Activated CD4-positive, alpha-beta T cell treated with anti-CD3 and anti-CD28 coated beads, Interleukin-2, Interleukin-4, amounts not matched to agents 100 ng/mL and 50 ng/mL, durations not matched to agents 16 hours and 8 hours (primary cell): ENCODE results near the gene NCLN.
A peak's percentile ranks its signal among the peaks of the same experiment; 100 is the strongest.
"Not testable (repeated sequence)": the region's sequence is repeated elsewhere in the genome, so short reads cannot be mapped to it uniquely, and the experiment has no call there.

Experiments
- DNase-seq: peaks from one replicate; pipeline ENCODE4 v3.0.0-alpha.2; 2020; ENCODE audit warnings: low spot score

Gene NCLN

GRCh38 chr19:3225169-3225485 is 39.4 kb downstream of the NCLN start:
- no peak for DNase-seq

DNA sequence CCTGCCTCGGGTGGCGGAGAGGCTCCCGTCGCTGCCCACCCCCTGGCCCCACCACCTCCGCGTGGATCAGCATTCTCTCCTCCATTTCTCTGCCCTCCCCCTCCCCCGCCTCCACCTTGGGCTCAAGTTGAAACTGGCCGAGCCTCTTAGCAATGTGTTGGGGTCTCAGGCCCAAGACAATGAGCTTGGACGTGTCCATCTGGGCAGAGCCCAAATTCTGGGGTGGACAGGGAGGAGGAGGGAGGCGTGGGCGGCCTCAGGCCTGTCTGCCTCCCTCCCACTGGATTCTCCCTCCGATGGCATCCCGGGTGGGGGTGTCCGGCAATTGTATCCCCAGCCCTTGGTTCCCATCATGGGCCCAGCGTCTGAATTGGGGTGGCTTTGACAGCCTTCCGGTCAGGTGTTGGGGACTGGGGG is 40.0 kb downstream of the NCLN start:
- DNase-seq = no peak

- DNase-seq = no peak
Measured at GRCh38 chr19:3227054-3227626, 41.4 kb downstream of the NCLN start.

- no peak for DNase-seq
Measured at GRCh38 chr19:3229346-3229743, 43.6 kb downstream of the NCLN start.

- DNase-seq = no peak
Measured at GRCh38 chr19:3229888-3230496, 44.3 kb downstream of the NCLN start.

GRCh38 chr19:3231288-3231687 is 45.6 kb downstream of the NCLN start:
- no peak for DNase-seq

DNA sequence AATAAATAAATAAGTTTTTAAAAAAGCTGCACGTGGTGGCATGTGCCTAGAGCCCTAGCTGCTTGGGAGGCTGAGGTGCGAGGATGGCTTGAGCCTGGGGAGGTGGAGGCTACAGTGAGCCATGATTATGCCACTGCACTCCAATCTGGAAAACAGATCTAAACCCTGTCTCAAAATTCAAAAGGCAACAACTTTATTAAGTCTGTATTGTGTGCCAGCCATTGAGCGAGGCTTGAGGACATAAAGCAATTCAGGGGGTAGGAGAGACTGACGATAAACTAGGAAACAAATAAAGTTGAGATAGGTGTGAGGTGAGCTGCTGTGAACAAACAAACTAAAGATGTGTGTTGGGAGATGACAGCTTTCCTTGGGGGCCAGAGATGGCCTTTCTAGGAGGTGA is 47.4 kb downstream of the NCLN start:
- DNase-seq = no peak

GRCh38 chr19:3233831-3234230 is 48.1 kb downstream of the NCLN start:
- DNase-seq = no peak

- DNase-seq = peak; percentile 22
Measured at GRCh38 chr19:3234800-3235199, 49.1 kb downstream of the NCLN start.

- not testable (repeated sequence) for DNase-seq
Measured at GRCh38 chr19:3235604-3236003, 49.9 kb downstream of the NCLN start.

DNA sequence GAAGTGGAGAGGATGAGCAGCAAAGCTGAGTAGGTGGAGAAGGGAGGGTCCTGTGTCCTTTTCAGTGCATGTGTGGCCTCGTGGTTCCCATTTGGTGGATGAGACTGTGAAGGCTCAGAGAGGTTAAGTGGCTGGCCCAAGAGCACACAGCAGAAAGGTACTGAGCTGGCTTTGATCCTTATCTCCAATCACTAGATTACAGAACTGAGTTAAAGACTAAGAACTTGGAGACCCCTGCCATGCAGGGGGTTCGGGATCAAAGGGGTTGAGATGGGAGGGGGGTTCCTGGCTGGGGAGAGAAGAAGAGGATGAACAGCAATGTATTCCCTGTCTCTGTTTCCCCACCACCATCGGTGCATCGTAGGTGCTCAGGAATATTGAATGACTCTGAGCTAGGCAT is 50.5 kb downstream of the NCLN start:
- no peak for DNase-seq

- no peak for DNase-seq
Measured at GRCh38 chr19:3238066-3238561, 52.4 kb downstream of the NCLN start.

GRCh38 chr19:3239367-3239766 is 53.6 kb downstream of the NCLN start:
- DNase-seq = no peak

DNA sequence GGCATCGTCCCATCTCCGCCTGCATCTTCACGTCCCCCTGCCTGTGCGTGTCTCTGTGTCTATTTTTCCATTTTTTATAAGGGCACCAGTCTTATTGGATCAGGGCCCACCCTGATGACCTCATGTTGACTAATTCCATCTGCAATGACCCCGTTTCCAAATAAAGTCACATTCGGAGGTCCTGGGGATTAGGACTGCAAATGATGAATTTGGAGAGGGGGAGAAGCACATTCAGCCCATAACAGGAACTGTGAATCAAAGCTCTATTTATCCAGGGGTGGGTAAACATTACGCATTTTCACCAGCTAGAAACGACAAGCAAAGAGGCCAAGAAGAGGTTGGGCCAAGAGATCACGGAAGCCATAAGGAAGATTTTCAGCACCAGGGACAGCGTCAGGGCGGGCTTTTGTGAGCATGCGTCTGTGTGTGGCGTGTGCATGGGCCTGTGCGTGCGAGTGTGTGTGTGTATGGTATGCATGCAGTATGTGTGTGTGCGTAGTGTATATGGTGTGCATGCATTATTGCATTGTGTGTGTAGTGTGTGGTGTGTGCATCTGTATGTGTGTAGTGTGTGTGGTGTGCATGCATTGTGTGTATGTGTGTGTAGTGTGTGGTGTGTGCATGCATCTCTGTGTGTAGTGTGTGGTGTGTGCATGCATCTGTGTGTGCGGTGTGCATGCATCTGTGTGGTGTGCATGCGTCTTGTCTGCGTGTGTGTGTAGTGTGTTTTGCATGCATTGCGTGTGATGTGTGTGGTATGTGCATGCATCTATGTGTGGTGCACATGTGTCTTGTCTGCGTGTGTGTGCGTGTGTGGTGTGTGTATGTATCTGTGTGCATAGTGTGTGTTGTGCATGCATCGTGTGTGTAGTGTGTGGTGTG is 58.3 kb downstream of the NCLN start:
- DNase-seq = peak; percentile 29

GRCh38 chr19:3245050-3245449 is 59.3 kb downstream of the NCLN start:
- no peak for DNase-seq

- no peak for DNase-seq
Measured at GRCh38 chr19:3248728-3249326, 63.1 kb downstream of the NCLN start.

DNA sequence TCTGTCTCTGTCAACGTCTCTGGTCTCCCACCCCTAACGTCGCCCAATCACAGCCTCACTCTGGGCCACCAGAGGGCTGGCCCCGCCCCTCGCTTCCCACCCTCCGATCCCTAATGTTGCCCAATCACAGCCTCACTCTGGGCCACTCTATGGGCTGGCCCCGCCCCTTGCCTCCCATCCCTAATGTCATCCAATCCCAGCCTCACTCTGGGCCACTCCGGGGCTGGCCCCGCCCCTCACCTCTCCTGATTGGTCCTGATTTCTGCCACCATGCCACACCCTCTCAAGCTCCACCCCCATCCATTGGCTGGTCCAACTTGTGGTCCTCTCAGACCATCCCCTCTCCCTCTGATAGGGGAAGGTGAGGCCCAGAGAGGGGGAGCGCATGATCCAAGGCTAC is 63.7 kb downstream of the NCLN start:
- DNase-seq = no peak

DNA sequence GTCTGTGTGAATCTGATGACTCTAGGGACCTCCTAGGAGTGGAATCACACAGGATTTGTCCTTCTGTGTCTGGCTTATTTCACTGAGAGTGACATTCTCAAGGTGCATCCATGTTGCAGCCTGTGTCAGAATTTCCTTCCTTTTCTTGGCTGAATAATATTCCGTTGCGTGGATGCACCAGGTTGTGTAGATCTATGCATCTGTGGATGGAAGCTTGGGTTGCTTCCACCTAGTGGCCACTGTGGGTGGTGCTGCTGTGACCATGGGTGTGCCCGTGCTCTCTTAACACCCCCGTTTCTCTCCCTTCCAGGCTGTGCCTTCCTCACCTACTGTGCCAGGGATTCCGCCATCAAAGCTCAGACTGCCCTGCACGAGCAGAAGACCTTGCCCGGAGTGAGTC is 64.9 kb downstream of the NCLN start:
- peak; percentile 19 for DNase-seq

GRCh38 chr19:3251229-3251628 is 65.5 kb downstream of the NCLN start:
- DNase-seq = no peak

DNA sequence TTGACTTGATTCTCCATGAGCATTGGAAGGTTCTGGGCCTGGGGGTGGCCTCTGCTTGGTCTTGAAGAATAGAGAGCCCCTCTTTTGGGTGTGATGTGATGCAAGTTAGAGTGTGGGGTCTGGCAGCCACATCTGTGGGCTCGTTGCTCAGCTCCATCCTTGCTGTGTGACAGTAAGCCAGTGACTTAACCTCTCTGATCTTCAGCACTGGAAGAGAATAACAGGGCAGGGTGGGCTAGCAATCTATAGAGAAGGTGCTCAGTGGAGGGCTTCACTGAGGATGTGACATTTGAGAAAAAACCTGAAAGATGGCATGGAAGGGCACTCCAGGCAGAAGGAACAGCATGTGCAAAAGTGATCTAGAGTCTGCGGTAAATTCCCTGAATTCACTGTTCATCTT is 66.9 kb downstream of the NCLN start:
- no peak for DNase-seq

DNA sequence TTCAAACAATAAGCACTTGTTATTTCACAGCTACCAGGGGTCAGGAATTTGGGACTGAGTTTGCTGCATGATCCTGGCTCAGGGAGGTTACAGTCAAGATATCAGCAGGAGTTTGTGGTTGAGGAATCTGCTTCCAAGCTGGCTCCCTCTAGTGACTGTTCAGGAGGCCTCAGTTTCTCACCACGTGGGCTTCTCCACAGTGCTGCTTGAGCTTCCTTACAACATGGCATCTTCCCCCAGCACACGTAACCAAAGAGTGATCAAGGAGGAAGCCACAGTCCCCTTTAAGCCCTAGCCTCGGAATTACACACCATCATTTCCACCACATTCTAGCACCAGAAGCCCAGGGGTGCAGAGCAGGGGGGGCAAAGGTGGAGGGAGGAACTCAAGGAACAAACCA is 67.5 kb downstream of the NCLN start:
- no peak for DNase-seq

DNA sequence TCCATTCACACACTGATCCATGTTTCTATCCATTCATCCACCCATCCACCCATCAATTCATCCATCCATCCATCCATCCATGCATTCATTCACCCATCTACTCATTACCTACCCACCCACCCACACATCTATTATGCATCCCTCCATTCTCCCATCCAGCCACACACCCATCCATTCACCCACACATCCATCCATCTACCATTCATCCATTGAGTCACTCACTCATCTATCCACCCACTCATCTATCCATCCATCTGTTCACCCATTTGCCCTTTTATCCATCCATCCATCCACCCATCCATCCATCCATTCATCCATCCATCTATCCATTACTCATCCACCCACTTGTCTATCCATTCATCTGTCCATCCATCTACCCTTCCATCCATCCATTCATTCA is 68.8 kb downstream of the NCLN start:
- DNase-seq = no peak

- DNase-seq = no peak
Measured at GRCh38 chr19:3257071-3257470, 71.3 kb downstream of the NCLN start.
